ENCODE measurements around the gene P2RY14. TPM values are rescaled to one million over a fixed set of nuclear protein-coding genes. Genes with fewer than 3 reads are reported as not detected.

The P2RY14 gene
- under 1 TPM; 0.25 to 0.27 TPM for total RNA-seq

GRCh38 chr3:151278230-151278629 is at the start of gene P2RY14:
TSS of gene P2RY14 (minus strand) at chr3:151278542. CDS start at chr3:151214316, 64,226 bp downstream.
- H3K27ac Mint-ChIP-seq: peak within 1 kb of the TSS; percentile 55
- peaks cover 62% of the 10 kb centered on the region for H3K4me1 Mint-ChIP-seq
- H3K36me3 Mint-ChIP-seq (ENCODE audit: low read depth): no peaks in the 10 kb centered on the region
- no peaks in the 10 kb centered on the region for H3K27me3 Mint-ChIP-seq
- ChIA-PET CTCF (interaction anchor here (0.8 to 6.1 kb wide), 10 partner anchors 11 to 192 kb away, joined by 3 to 55 read pairs (median 5); partner anchors contain the start of gene MED12L), POLR2A (no interaction called here)
- no peak for DNase-seq
- H3K4me3 Mint-ChIP-seq: no peak within 1 kb of the TSS
- H3K9me3 Mint-ChIP-seq: no peaks in the 10 kb centered on the region

DNA sequence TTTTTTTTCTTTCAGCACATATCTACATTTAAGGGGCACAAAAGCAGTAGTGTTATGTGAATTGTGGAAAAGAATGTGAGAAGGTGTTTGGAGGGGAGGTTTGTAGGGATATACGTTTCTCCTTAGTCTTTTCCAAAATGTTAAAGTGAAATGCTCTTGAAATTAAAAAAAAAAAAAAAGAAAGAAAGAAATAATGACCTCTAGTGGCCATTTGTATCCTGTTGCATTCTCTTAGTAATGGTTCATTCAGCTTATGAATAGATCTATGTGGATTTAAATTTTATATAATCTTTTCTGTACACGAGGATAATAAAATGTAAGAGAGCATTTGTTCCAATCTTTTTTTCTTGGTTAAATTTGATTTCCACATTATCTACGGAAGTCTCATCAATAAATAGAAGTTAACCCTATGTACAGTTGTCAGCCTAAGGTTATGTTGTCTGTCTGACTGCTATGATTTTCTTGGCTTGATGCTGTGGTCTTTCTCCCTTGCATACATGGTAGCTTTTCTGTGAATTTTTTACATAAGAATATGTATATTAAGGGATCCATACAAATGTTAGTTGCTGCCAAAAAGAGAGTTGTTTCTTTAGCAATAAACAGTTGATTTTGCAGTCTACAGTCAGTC is 49.3 kb upstream of the P2RY14 start:
- Mint-ChIP-seq H3K9me3 (no peaks in the 10 kb centered on the region), H3K27ac (no peak overlapping the region), H3K4me1 (peaks cover 11% of the 10 kb centered on the region), H3K27me3 (peaks cover 12% of the 10 kb centered on the region), H3K4me3 (no peak overlapping the region), H3K36me3 (ENCODE audit: low read depth) (no peaks in the 10 kb centered on the region)
- POLR2A ChIA-PET: no interaction called here
- DNase-seq: no peak
- CTCF ChIA-PET: interaction anchor here (0.6 to 2.1 kb wide), 20 partner anchors 11 to 1047 kb away, joined by 3 to 6 read pairs (median 4); partner anchors contain the start of gene GPR87

- no peaks in the 10 kb centered on the region for H3K9me3 Mint-ChIP-seq
- H3K4me3 Mint-ChIP-seq: no peak overlapping the region
- H3K27me3 Mint-ChIP-seq: no peaks in the 10 kb centered on the region
- H3K36me3 Mint-ChIP-seq (ENCODE audit: low read depth): no peaks in the 10 kb centered on the region
- peak overlapping the region; percentile 3 for H3K27ac Mint-ChIP-seq
- peaks cover 9% of the 10 kb centered on the region for H3K4me1 Mint-ChIP-seq
- DNase-seq: no peak
- ChIA-PET POLR2A (no interaction called here), CTCF (interaction anchor here (1.3 to 1.5 kb wide), 2 partner anchors 11 to 166 kb away, joined by 3 to 4 read pairs; no protein-coding TSS in a partner anchor)
Measured at GRCh38 chr3:151322511-151322910, 44.2 kb upstream of the P2RY14 start.

GRCh38 chr3:151321526-151321925 is 43.2 kb upstream of the P2RY14 start:
- no peak for DNase-seq
- H3K9me3 Mint-ChIP-seq: no peaks in the 10 kb centered on the region
- no peak overlapping the region for H3K4me3 Mint-ChIP-seq
- H3K27ac Mint-ChIP-seq: no peak overlapping the region
- peaks cover 13% of the 10 kb centered on the region for H3K4me1 Mint-ChIP-seq
- ChIA-PET POLR2A (no interaction called here), CTCF (interaction anchor here (0.9 to 1.7 kb wide), 4 partner anchors 16 to 165 kb away, joined by 3 to 7 read pairs (median 3); partner anchors contain the start of gene P2RY14)
- no peaks in the 10 kb centered on the region for H3K36me3 Mint-ChIP-seq (ENCODE audit: low read depth)
- no peaks in the 10 kb centered on the region for H3K27me3 Mint-ChIP-seq

DNA sequence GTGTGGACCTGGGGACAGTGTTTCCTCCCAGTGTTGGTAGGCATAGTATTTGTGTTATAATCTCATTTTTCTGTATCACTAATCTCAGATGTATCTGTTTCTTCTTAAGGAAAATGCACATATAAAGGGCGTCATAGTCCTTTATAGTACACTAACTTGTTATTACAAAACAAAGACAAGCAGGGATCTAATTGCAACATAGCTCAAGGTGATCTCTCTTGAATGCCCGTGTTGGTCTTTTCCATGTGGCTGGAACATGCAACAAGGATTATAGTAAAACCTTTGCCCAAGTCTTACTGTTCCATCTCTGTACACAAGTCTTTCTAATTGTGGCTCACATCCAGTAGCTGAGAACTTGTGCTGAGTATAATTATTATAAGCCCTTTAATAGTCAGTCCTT is 41.8 kb upstream of the P2RY14 start:
- H3K4me1 Mint-ChIP-seq: peaks cover 20% of the 10 kb centered on the region
- no peak overlapping the region for H3K4me3 Mint-ChIP-seq
- ChIA-PET POLR2A (no interaction called here), CTCF (interaction anchor here (0.5 to 1.7 kb wide), 3 partner anchors 13 to 545 kb away, joined by 3 to 7 read pairs (median 4); no protein-coding TSS in a partner anchor)
- H3K27me3 Mint-ChIP-seq: no peaks in the 10 kb centered on the region
- DNase-seq: no peak
- H3K36me3 Mint-ChIP-seq (ENCODE audit: low read depth): no peaks in the 10 kb centered on the region
- H3K27ac Mint-ChIP-seq: no peak overlapping the region
- no peaks in the 10 kb centered on the region for H3K9me3 Mint-ChIP-seq

GRCh38 chr3:151319628-151320027 is 41.3 kb upstream of the P2RY14 start:
- no peak overlapping the region for H3K27ac Mint-ChIP-seq

DNA sequence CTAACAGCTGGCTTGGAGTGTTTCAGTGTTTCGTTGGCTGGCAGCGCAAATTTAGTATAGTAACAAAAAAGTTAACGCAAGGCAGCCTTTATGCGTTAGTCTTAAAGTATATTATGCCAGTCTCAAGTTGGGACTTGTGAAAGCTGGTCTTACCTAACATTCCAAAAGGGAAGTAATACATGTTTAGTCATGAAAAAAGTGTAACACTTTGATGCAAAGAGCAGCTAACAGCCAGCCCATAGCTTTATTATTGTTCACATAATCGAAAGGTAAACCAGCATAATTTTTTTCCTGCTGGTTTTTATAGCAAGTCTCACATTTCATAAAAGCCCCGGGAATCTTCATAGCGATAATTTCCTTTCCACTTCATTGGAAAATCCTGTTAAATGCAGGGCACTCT is 40.6 kb upstream of the P2RY14 start:
- H3K36me3 Mint-ChIP-seq (ENCODE audit: low read depth): no peaks in the 10 kb centered on the region
- H3K4me1 Mint-ChIP-seq: peaks cover 20% of the 10 kb centered on the region
- no peak overlapping the region for H3K27ac Mint-ChIP-seq
- DNase-seq: no peak
- H3K4me3 Mint-ChIP-seq: no peak overlapping the region
- no peaks in the 10 kb centered on the region for H3K9me3 Mint-ChIP-seq
- CTCF ChIA-PET: interaction anchor here (1.0 kb wide), 1 partner anchor 21 kb away, joined by 3 read pairs; no protein-coding TSS in a partner anchor
- no peaks in the 10 kb centered on the region for H3K27me3 Mint-ChIP-seq
- POLR2A ChIA-PET: no interaction called here

More at GRCh38 chr3:151319628-151320027, 41.3 kb upstream of the P2RY14 start:
- H3K9me3 Mint-ChIP-seq: no peaks in the 10 kb centered on the region
- peaks cover 20% of the 10 kb centered on the region for H3K4me1 Mint-ChIP-seq
- no peaks in the 10 kb centered on the region for H3K36me3 Mint-ChIP-seq (ENCODE audit: low read depth)
- no peak for DNase-seq
- POLR2A ChIA-PET: no interaction called here
- no peak overlapping the region for H3K4me3 Mint-ChIP-seq
- H3K27me3 Mint-ChIP-seq: no peaks in the 10 kb centered on the region
- CTCF ChIA-PET: no interaction called here

DNA sequence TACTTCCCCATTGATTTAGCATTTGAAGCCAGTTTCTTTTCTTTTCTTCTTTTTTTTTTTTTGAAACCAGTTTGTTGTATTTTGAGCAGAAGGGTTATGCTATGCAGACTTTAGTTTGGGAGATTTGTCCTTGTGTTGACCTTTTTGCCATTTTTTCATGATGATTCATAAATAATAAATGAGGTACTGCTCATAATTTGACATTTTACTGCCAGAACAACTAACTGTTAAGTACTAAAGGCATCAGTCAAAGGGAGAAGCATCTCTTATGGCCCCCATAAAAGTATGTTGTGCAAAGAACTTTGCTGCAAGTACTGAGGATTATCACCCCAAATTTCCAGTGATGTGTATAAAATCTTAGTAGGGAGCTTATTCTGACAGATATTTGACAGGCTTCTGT is 40.0 kb upstream of the P2RY14 start:
- Mint-ChIP-seq H3K9me3 (no peaks in the 10 kb centered on the region), H3K27ac (no peak overlapping the region), H3K4me3 (no peak overlapping the region), H3K4me1 (peaks cover 20% of the 10 kb centered on the region), H3K36me3 (ENCODE audit: low read depth) (no peaks in the 10 kb centered on the region), H3K27me3 (no peaks in the 10 kb centered on the region)
- POLR2A ChIA-PET: no interaction called here
- DNase-seq: no peak
- CTCF ChIA-PET: interaction anchor here (0.6 to 1.0 kb wide), 2 partner anchors 20 to 90 kb away, joined by 3 read pairs; no protein-coding TSS in a partner anchor

GRCh38 chr3:151316267-151316991 is 38.1 kb upstream of the P2RY14 start, which contains the start of gene GPR87:
TSS of gene GPR87 (minus strand) at chr3:151316820. CDS start at chr3:151300100, 16,720 bp downstream.
- peak; percentile 7 for DNase-seq
- ChIA-PET CTCF (interaction anchor here (0.6 to 2.5 kb wide), 4 partner anchors 11 to 92 kb away, joined by 3 to 7 read pairs (median 4); no protein-coding TSS in a partner anchor), POLR2A (no interaction called here)
- no peak within 1 kb of the TSS for H3K4me3 Mint-ChIP-seq
- H3K27ac Mint-ChIP-seq: no peak within 1 kb of the TSS
- no peaks in the 10 kb centered on the region for H3K9me3 Mint-ChIP-seq
- H3K27me3 Mint-ChIP-seq: no peaks in the 10 kb centered on the region
- peaks cover 17% of the 10 kb centered on the region for H3K4me1 Mint-ChIP-seq
- no peaks in the 10 kb centered on the region for H3K36me3 Mint-ChIP-seq (ENCODE audit: low read depth)

- no peak for DNase-seq
- Mint-ChIP-seq H3K27me3 (no peaks in the 10 kb centered on the region), H3K27ac (no peak overlapping the region), H3K36me3 (ENCODE audit: low read depth) (no peaks in the 10 kb centered on the region), H3K4me3 (no peak overlapping the region), H3K4me1 (peaks cover 17% of the 10 kb centered on the region), H3K9me3 (no peaks in the 10 kb centered on the region)
- POLR2A ChIA-PET: no interaction called here
- CTCF ChIA-PET: interaction anchor here (2.5 kb wide), 1 partner anchor 11 kb away, joined by 7 read pairs; no protein-coding TSS in a partner anchor
Measured at GRCh38 chr3:151315846-151316245, 37.5 kb upstream of the P2RY14 start.

GRCh38 chr3:151315136-151315535 is 36.8 kb upstream of the P2RY14 start:
- no peak overlapping the region for H3K4me3 Mint-ChIP-seq
- CTCF ChIA-PET: interaction anchor here (2.5 kb wide), 1 partner anchor 10 kb away, joined by 7 read pairs; no protein-coding TSS in a partner anchor
- POLR2A ChIA-PET: no interaction called here

GRCh38 chr3:151314593-151314992 is 36.3 kb upstream of the P2RY14 start:
- DNase-seq: no peak
- no peaks in the 10 kb centered on the region for H3K9me3 Mint-ChIP-seq
- H3K36me3 Mint-ChIP-seq (ENCODE audit: low read depth): no peaks in the 10 kb centered on the region
- no peak overlapping the region for H3K27ac Mint-ChIP-seq
- no peak overlapping the region for H3K4me3 Mint-ChIP-seq
- H3K27me3 Mint-ChIP-seq: no peaks in the 10 kb centered on the region
- CTCF ChIA-PET: interaction anchor here (2.5 kb wide), 1 partner anchor 9 kb away, joined by 7 read pairs; no protein-coding TSS in a partner anchor
- POLR2A ChIA-PET: no interaction called here
- H3K4me1 Mint-ChIP-seq: peaks cover 12% of the 10 kb centered on the region

More at GRCh38 chr3:151315136-151315535, 36.8 kb upstream of the P2RY14 start:
- H3K4me1 Mint-ChIP-seq: peaks cover 16% of the 10 kb centered on the region
- H3K27ac Mint-ChIP-seq: no peak overlapping the region
- no peak for DNase-seq
- no peaks in the 10 kb centered on the region for H3K36me3 Mint-ChIP-seq (ENCODE audit: low read depth)
- no peaks in the 10 kb centered on the region for H3K27me3 Mint-ChIP-seq
- no peaks in the 10 kb centered on the region for H3K9me3 Mint-ChIP-seq

DNA sequence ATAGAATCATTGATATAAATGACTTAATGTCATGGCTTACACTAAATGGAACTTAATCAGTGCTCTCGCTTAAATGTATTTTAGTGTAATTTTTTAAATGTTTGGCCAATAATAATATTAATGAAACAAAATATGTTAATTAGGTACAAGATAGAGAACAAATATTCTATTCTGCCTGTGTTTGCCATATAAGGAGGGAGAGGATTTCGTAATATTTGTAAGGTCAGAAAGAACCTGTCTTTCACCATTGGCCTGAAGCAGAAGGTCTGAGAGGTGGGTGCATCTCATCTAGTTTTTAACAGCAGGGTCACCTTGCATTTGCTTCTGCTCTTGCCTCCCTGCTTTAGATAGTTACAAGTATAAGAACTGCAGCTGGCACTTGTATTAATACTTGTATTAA is 35.8 kb upstream of the P2RY14 start:
- no peaks in the 10 kb centered on the region for H3K36me3 Mint-ChIP-seq (ENCODE audit: low read depth)
- ChIA-PET POLR2A (no interaction called here), CTCF (interaction anchor here (1.0 kb wide), 1 partner anchor 10 kb away, joined by 5 read pairs; no protein-coding TSS in a partner anchor)
- no peak overlapping the region for H3K4me3 Mint-ChIP-seq
- H3K27ac Mint-ChIP-seq: no peak overlapping the region
- no peak for DNase-seq
- peaks cover 11% of the 10 kb centered on the region for H3K4me1 Mint-ChIP-seq
- no peaks in the 10 kb centered on the region for H3K27me3 Mint-ChIP-seq
- no peaks in the 10 kb centered on the region for H3K9me3 Mint-ChIP-seq
